Endothelial cell of coronary artery (primary cell): ENCODE measurements around the gene SLC36A4. TPM values are rescaled to one million over a fixed set of nuclear protein-coding genes. Genes with fewer than 3 reads are reported as not detected.

Experiments used
- total RNA-seq: library from RNA; depleted of rRNA; stranded (reverse); fragments of >200 nt; gene quantifications from 2 replicates; pipeline ENCODE4 v1.2.3, GENCODE V29; 2014

SLC36A4 gene
- total RNA-seq, result 7.1 and 8.3 TPM in 2 replicates

GRCh38 chr11:93197380-93198214 is at the start of gene SLC36A4:
TSS of gene SLC36A4 (minus strand) at chr11:93197991. CDS start at chr11:93197832, 159 bp downstream.

Other genes with a start within 250 kb of the SLC36A4 start
- not detected in 2 replicates for gene MTNR1B, start 228.3 kb downstream of the SLC36A4 start, total RNA-seq
- not detected in 2 replicates for gene DEUP1, start 132.8 kb upstream of the SLC36A4 start, total RNA-seq